Panc1 (cell line): ENCODE results near the gene CBR4. TPM values are rescaled to one million over a fixed set of nuclear protein-coding genes. Genes with fewer than 3 reads are reported as not detected.

Source experiments
- ATAC-seq: fragments of 200-7000 bp; cut with Tn5 transposase; 2 replicates; pipeline ENCODE4 v1.9.1; 2020; ENCODE audit warnings: mild to moderate bottlenecking, moderate library complexity
- Bru-seq: library from RNA; stranded (reverse); fragments of 400-500 nt; gene quantifications from one replicate; lab custom pipeline; 2021; lab: Mats Ljungman, UMichigan
- BruChase-seq, 2 experiments: library from RNA; stranded (reverse); fragments of 400-500 nt; gene quantifications; one replicate each; lab custom pipeline; 2021; lab: Mats Ljungman, UMichigan
- BruUV-seq: library from RNA; stranded (reverse); fragments of 400-500 nt; replicated peaks from 2 replicates; lab custom pipeline; 2021; lab: Mats Ljungman, UMichigan
- CTCF ChIA-PET: fragments of 300-600 bp; sonication (Branson Sonifier 250); formaldehyde crosslinking; loops from one replicate; lab custom pipeline; 2022; ENCODE audit warnings: antibody characterized with exemption; lab: Charles Lee
- POLR2A ChIA-PET: fragments of 300-600 bp; sonication (Branson Sonifier 250); formaldehyde crosslinking; loops from one replicate; lab custom pipeline; 2022; ENCODE audit warnings: antibody characterized with exemption; lab: Charles Lee
- DNase-seq: peaks from one replicate; pipeline ENCODE4 v3.0.0-alpha.2; 2010; ENCODE audit warnings: low read depth, low spot score
- H3K27ac ChIP-seq: 2 replicates; pipeline ENCODE4 v1.5.1; 2011; ENCODE audit warnings: mild to moderate bottlenecking, low read length, inconsistent platforms
- H3K27me3 ChIP-seq: fragments of 200-500 bp; sonication (Bioruptor generic); 2 replicates; pipeline ENCODE4 v1.6.0; 2014; ENCODE audit warnings: low read length, inconsistent platforms; ENCODE audit not compliant: control insufficient read depth, insufficient read depth
- H3K36me3 ChIP-seq: fragments of 200-500 bp; sonication (Bioruptor generic); 2 replicates; pipeline ENCODE4 v1.5.1; 2014; ENCODE audit warnings: inconsistent platforms, mild to moderate bottlenecking, low read length, moderate library complexity; ENCODE audit not compliant: control insufficient read depth, insufficient read depth
- H3K4me1 ChIP-seq: 2 replicates; pipeline ENCODE4 v1.5.1; 2011; ENCODE audit warnings: inconsistent platforms, mild to moderate bottlenecking, low read length, moderate library complexity; ENCODE audit not compliant: control insufficient read depth, insufficient read depth
- H3K4me3 ChIP-seq, 2 experiments: 2 replicates each; pipeline ENCODE4 v1.5.1; 2011 to 2012; ENCODE audit warnings: low read depth in 2 of 2, low read length in 2 of 2, mild to moderate bottlenecking in 2 of 2, inconsistent platforms in 1 of 2, moderate library complexity in 1 of 2
- H3K9me3 ChIP-seq: fragments of 200-500 bp; sonication (Bioruptor generic); 2 replicates; pipeline ENCODE4 v1.5.1; 2014; ENCODE audit warnings: low read depth, mild to moderate bottlenecking, inconsistent platforms, low read length, moderate library complexity; ENCODE audit not compliant: control insufficient read depth, insufficient read depth
- CTCF ChIP-seq: fragments of 450-650 bp; IDR thresholded peaks from 2 replicates; pipeline ENCODE4 v1.5.1; 2017; ENCODE audit warnings: mild to moderate bottlenecking
- POLR2AphosphoS5 ChIP-seq: IDR thresholded peaks from 2 replicates; pipeline ENCODE4 v1.6.1; 2012; ENCODE audit warnings: mild to moderate bottlenecking, low read depth, low read length, moderate library complexity
- REST ChIP-seq, 2 experiments: IDR thresholded peaks; 2 replicates each; pipeline ENCODE4 v1.6.1; 2011 to 2012; ENCODE audit warnings: low read depth in 2 of 2, control low read depth in 1 of 2, low read length in 1 of 2, mild to moderate bottlenecking in 1 of 2, moderate library complexity in 1 of 2; ENCODE audit not compliant: insufficient read depth in 1 of 2
- SIN3A ChIP-seq: IDR thresholded peaks from 2 replicates; pipeline ENCODE4 v1.6.1; 2012; ENCODE audit warnings: low read depth, mild to moderate bottlenecking, low read length, moderate library complexity, borderline replicate concordance; ENCODE audit not compliant: insufficient read depth
- TCF7L2 ChIP-seq: IDR thresholded peaks from 2 replicates; pipeline ENCODE4 v1.6.1; 2011; ENCODE audit warnings: mild to moderate bottlenecking, low read depth, low read length, inconsistent platforms
- in situ Hi-C: cut with HindIII; loops from 2 replicates; pipeline ENCODE4 v1.10.0; 2016; ENCODE audit warnings: low sequenced_read_pairs, low pct_unique_long_range_greater_than_20kb
- intact Hi-C: fragments of 100-400 bp; cut with micrococcal nuclease; formaldehyde crosslinking; loops from one replicate; pipeline ENCODE4 v1.10.0; 2022; ENCODE audit not compliant: unreplicated experiment
- long read RNA-seq: library from polyadenylated mRNA; unstranded; transcript quantifications from one replicate; pipeline ENCODE4 v2.0.0, GENCODE V29; 2021; ENCODE audit not compliant: unreplicated experiment
- polyA plus RNA-seq: library from polyadenylated mRNA; unstranded; fragments of >200 nt; gene quantifications from one replicate; pipeline ENCODE4 v1.2.1, GENCODE V29; 2012; ENCODE audit warnings: missing spikeins; ENCODE audit not compliant: insufficient read length
- total RNA-seq: library from RNA; stranded (reverse); gene quantifications from one replicate; pipeline ENCODE4 v1.2.1, GENCODE V29; 2021; ENCODE audit not compliant: unreplicated experiment

Gene CBR4
- 13.5 TPM for total RNA-seq
- 7.3 TPM for polyA plus RNA-seq
- percentile 83 among the genes with signal in this experiment for Bru-seq, nascent RNA
- BruChase-seq, experiment 1, labeled RNA remaining after a 2-hour chase: percentile 91 among the genes with signal in this experiment
- percentile 87 among the genes with signal in this experiment for BruChase-seq, experiment 2, labeled RNA remaining after a 6-hour chase
- long read RNA-seq, partial matches to known transcripts: 4 of 15 reads
- long read RNA-seq, other reads (novel, unspliced or antisense): 7 of 15 reads

- no peaks in the 10 kb centered on the region for H3K9me3 ChIP-seq
- no TSS peak for BruUV-seq
- ChIA-PET POLR2A (interaction anchor here (0.6 to 0.7 kb wide), 7 partner anchors 29 to 972 kb away, joined by 3 to 9 read pairs (median 5); no protein-coding TSS in a partner anchor), CTCF (interaction anchor here (0.6 to 0.9 kb wide), 11 partner anchors 14 to 1936 kb away, joined by 3 to 15 read pairs (median 6); no protein-coding TSS in a partner anchor)
- DNase-seq: peak; percentile 86
- peak; percentile 79 for TF ChIP-seq POLR2AphosphoS5
- TF ChIP-seq TCF7L2: peak; percentile 80
- TF ChIP-seq SIN3A: no peak
- peak; percentile 32; the same call in 1 of the 2 replicates for TF ChIP-seq CTCF
- TF ChIP-seq REST (IDR thresholded peaks at IDR 0.05; ENCODE audit: insufficient read depth in 1 of 2, low read depth in 2 of 2, low read length in 1 of 2): no peak
- H3K27me3 ChIP-seq: no peaks in the 10 kb centered on the region
- peak within 1 kb of the TSS; percentile 89 for H3K27ac ChIP-seq
- peak within 1 kb of the TSS; percentile 74 to 87 for H3K4me3 ChIP-seq
- ATAC-seq: peak; percentile 99
- in situ Hi-C loops (no loop called here), intact Hi-C loops (no loop called here)
- H3K4me1 ChIP-seq: peaks cover 11% of the 10 kb centered on the region; the same call in 1 of the 2 replicates
- peaks cover 2% of the 10 kb centered on the region for H3K36me3 ChIP-seq
Observed at GRCh38 chr4:169010125-169011023, at the start of gene CBR4. Gene CBR4 (minus strand): TSS chr4:169010255. CDS start chr4:169010089, 166 bp downstream.

- ChIA-PET POLR2A (interaction anchor here (0.5 to 0.6 kb wide), 2 partner anchors 230 to 732 kb away, joined by 3 to 5 read pairs; no protein-coding TSS in a partner anchor), CTCF (interaction anchor here (0.6 kb wide), 1 partner anchor 59 kb away, joined by 4 read pairs; no protein-coding TSS in a partner anchor)
- DNase-seq (no peak), ATAC-seq (no peak)
- no peak overlapping the region for H3K4me3 ChIP-seq
- peaks cover 6% of the 10 kb centered on the region; the same call in 1 of the 2 replicates for H3K4me1 ChIP-seq
- H3K27ac ChIP-seq: peak overlapping the region; percentile 59; the same call in 1 of the 2 replicates
- intact Hi-C loops: no loop called here
- TF ChIP-seq REST (IDR thresholded peaks at IDR 0.05; ENCODE audit: insufficient read depth in 1 of 2, low read depth in 2 of 2, low read length in 1 of 2): no peak
- no peak for TF ChIP-seq POLR2AphosphoS5
- TF ChIP-seq SIN3A: no peak
- TF ChIP-seq CTCF: no peak
- TF ChIP-seq TCF7L2: no peak
- no peaks in the 10 kb centered on the region for H3K9me3 ChIP-seq
- in situ Hi-C loops: no loop called here
- BruUV-seq: no TSS peak
- no peaks in the 10 kb centered on the region for H3K36me3 ChIP-seq
- no peaks in the 10 kb centered on the region for H3K27me3 ChIP-seq
Observed at GRCh38 chr4:169059306-169060211, 49.5 kb upstream of the CBR4 start.
